ENCODE data around the gene RFT1. TPM values are rescaled to one million over a fixed set of nuclear protein-coding genes. Genes with fewer than 3 reads are reported as not detected.

RFT1 gene
- total RNA-seq, 1 experiment from 2014 or later, result 33.6 TPM

- H3K36me3 ChIP-seq (ENCODE audit: control insufficient read depth in 1 of 2, insufficient read depth in 2 of 2, low read length in 2 of 2), result peaks cover 0 to 13% of the 10 kb centered on the region in 2 experiments; a peak in 2 of 4 replicates
Observed at GRCh38 chr3:53092942-53093341, 37.3 kb downstream of the RFT1 start.

More at GRCh38 chr3:53092942-53093341, 37.3 kb downstream of the RFT1 start:
- H2AFZ ChIP-seq (ENCODE audit: low read depth, low read length, poor library complexity, severe bottlenecking), result no peak overlapping the region
- no peaks in the 10 kb centered on the region for H3K9me2 ChIP-seq (ENCODE audit: insufficient read depth)
- TF ChIP-seq ZFX (IDR thresholded peaks at IDR 0.05), result no peak
- TF ChIP-seq REST (IDR thresholded peaks at IDR 0.05; ENCODE audit: low read depth), result no peak
- DNase-seq (ENCODE audit: low read depth, low spot score), result no peak
- H3K79me2 ChIP-seq (ENCODE audit: insufficient read depth, low read length), result no peaks in the 10 kb centered on the region
- H3K27ac ChIP-seq (ENCODE audit: low read depth, low read length), result no peak overlapping the region
- H3K9ac ChIP-seq (ENCODE audit: low read length), result no peak overlapping the region
- H3K4me3 ChIP-seq (replicated peaks in 1 of 2; ENCODE audit: low read depth in 1 of 2, low read length in 2 of 2), result no peak overlapping the region
- RAD21 ChIA-PET (ENCODE audit: low non-redundant PET in 1 of 2, low total read pairs in 2 of 2, uncharacterized antibody in 2 of 2, unreplicated experiment in 2 of 2), result no interaction called here
- POLR2A ChIA-PET, result no interaction called here
- CTCF ChIA-PET, result no interaction called here
- H4K20me1 ChIP-seq (ENCODE audit: insufficient read depth), result no peaks in the 10 kb centered on the region
- no peaks in the 10 kb centered on the region for H3K9me3 ChIP-seq (ENCODE audit: control insufficient read depth in 1 of 2, insufficient read depth in 1 of 2, low read depth in 1 of 2, low read length in 2 of 2)
- intact Hi-C loops (cut with micrococcal nuclease), result no loop called here
- no peaks in the 10 kb centered on the region for H3K27me3 ChIP-seq (ENCODE audit: insufficient read depth, low read length)
- no peaks in the 10 kb centered on the region for H3K4me1 ChIP-seq (ENCODE audit: control insufficient read depth in 1 of 2, insufficient read depth in 2 of 2, low read length in 2 of 2)
- no TSS peak for BruUV-seq (replicated peaks)
- no peak for ATAC-seq
- no peak overlapping the region for H3K4me2 ChIP-seq (ENCODE audit: low read length)
